ENCODE data around the gene NECAB3. TPM values are rescaled to one million over a fixed set of nuclear protein-coding genes. Genes with fewer than 3 reads are reported as not detected.
A peak's percentile ranks its signal among the peaks of the same experiment; 100 is the strongest.
"Not testable (repeated sequence)": the region's sequence is repeated elsewhere in the genome, so short reads cannot be mapped to it uniquely, and the experiment has no call there.

Gene NECAB3
- polyA plus RNA-seq, 1 of the 3 experiments (the other 2 are of a cell fraction) = 20.1 TPM

DNA sequence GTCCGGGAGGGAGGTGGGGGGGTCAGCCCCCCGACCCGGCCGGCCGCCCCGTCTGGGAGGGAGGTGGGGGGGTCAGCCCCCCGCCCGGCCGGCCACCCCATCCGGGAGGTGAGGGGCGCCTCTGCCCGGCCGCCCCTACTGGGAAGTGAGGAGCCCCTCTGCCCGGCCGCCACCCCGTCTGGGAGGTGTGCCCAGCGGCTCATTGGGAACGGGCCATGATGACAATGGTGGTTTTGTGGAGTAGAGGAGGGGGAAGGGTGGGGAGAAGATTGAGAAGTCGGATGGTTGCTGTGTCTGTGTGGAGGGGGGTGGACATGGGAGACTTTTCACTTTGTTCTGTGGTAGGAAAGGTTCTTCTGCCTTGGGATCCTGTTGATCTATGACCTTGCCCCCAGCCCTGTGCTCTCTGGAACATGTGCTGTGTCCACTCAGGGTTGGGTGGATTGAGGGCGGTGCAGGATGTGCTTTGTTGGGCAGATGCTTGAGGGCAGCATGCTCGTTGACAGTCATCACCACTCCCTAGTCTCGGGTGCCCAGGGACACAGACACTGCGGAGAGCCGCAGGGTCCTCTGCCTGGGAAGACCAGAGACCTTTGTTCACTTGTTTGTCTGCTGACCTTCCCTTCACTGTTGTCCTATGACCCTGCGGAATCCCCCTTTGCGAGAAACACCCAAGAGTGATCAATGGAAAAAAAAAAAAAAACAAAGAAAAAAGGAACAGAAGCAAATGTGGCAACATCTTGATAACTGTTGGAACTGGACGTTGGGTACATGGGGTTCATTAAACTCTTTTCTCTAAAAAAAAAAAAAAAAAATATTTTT, 27.6 kb upstream of the NECAB3 start:
- Histone ChIP-seq H3K4me1 (ENCODE audit: control insufficient read depth in 1 of 2, insufficient read depth in 2 of 2, low read depth in 1 of 2, low read length in 1 of 2) (peaks cover 4 to 22% of the 10 kb centered on the region in 2 experiments; a peak in 3 of 4 replicates), H2AFZ (ENCODE audit: low read depth) (no peak overlapping the region), H3K9me2 (no peaks in the 10 kb centered on the region), H3K9me3 (no peaks in the 10 kb centered on the region), H3K9ac (no peak overlapping the region), H3K4me2 (no peak overlapping the region), H3K27ac (ENCODE audit: low read depth in 2 of 2, low read length in 1 of 2) (peak overlapping the region in 1 of 2 experiments; percentile 8; a peak in 1 of 4 replicates), H3K27me3 (ENCODE audit: insufficient read depth) (no peaks in the 10 kb centered on the region), H3F3A (replicated peaks; ENCODE audit: insufficient read depth) (peaks cover 7% of the 10 kb centered on the region), H3K4me3 (ENCODE audit: low read depth in 2 of 2, low read length in 1 of 2) (no peak overlapping the region), H3K79me2 (ENCODE audit: insufficient read depth) (no peaks in the 10 kb centered on the region), H3K36me3 (replicated peaks in 1 of 2; ENCODE audit: control insufficient read depth in 1 of 2, insufficient read depth in 2 of 2, low read length in 1 of 2) (no peaks in the 10 kb centered on the region), H4K20me1 (ENCODE audit: insufficient read depth) (no peaks in the 10 kb centered on the region)
- ChIA-PET POLR2A (interaction anchor here (1.3 kb wide), 1 partner anchor 18 kb away, joined by 3 read pairs; the partner anchor contains the start of gene PXMP4), CTCF (interaction anchor here (1.6 to 2.7 kb wide), 2 partner anchors 31 to 367 kb away, joined by 4 to 9 read pairs; no protein-coding TSS in a partner anchor)
- TF ChIP-seq USF2 (IDR thresholded peaks at IDR 0.05; ENCODE audit: borderline replicate concordance, low read depth, low read length) = no peak
- TF ChIP-seq TEAD4 (IDR thresholded peaks at IDR 0.05; ENCODE audit: borderline replicate concordance, insufficient read depth) = no peak
- TF ChIP-seq CHD2 (IDR thresholded peaks at IDR 0.05; ENCODE audit: low read length, partially characterized antibody) = no peak
- no peak for TF ChIP-seq EZH2phosphoT487 (IDR thresholded peaks at IDR 0.05; ENCODE audit: borderline replicate concordance, low read depth)
- TF ChIP-seq ELF1 (IDR thresholded peaks at IDR 0.05) = no peak
- TF ChIP-seq RCOR1 (IDR thresholded peaks at IDR 0.05; ENCODE audit: low read length) = no peak
- no peak for TF ChIP-seq EP300 (IDR thresholded peaks at IDR 0.05; ENCODE audit: borderline replicate concordance in 1 of 2, low read depth in 1 of 2, low read length in 1 of 2)
- TF ChIP-seq, protein P1, sequence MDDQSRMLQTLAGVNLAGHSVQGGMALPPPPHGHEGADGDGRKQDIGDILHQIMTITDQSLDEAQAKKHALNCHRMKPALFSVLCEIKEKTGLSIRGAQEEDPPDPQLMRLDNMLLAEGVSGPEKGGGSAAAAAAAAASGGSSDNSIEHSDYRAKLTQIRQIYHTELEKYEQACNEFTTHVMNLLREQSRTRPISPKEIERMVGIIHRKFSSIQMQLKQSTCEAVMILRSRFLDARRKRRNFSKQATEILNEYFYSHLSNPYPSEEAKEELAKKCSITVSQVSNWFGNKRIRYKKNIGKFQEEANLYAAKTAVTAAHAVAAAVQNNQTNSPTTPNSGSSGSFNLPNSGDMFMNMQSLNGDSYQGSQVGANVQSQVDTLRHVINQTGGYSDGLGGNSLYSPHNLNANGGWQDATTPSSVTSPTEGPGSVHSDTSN (IDR thresholded peaks at IDR 0.05) = no peak
- TF ChIP-seq TCF12 (IDR thresholded peaks at IDR 0.05) = no peak
- no peak for TF ChIP-seq FOXM1 (IDR thresholded peaks at IDR 0.05; ENCODE audit: low read depth)
- no peak for TF ChIP-seq MAX (IDR thresholded peaks at IDR 0.05; ENCODE audit: low read depth)
- TF ChIP-seq RFX5 (IDR thresholded peaks at IDR 0.05; ENCODE audit: low read length) = no peak
- no peak for TF ChIP-seq POLR2AphosphoS5 (IDR thresholded peaks at IDR 0.05; ENCODE audit: low read depth, low read length)
- no peak for TF ChIP-seq REST (IDR thresholded peaks at IDR 0.05; ENCODE audit: low read depth, low read length)
- DNase-seq = no peak
- 82% methylated on average over 9 of the region's 27 CpGs for WGBS (ENCODE audit: low lambda C conversion rate)

- WGBS (ENCODE audit: low lambda C conversion rate) = 95% methylated on average over 26 of the region's 45 CpGs
- H4K20me1 ChIP-seq (ENCODE audit: insufficient read depth) = not testable (repeated sequence)
Observed at GRCh38 chr20:33700696-33701441, 26.6 kb upstream of the NECAB3 start.

GRCh38 chr20:33698966-33699365, 24.7 kb upstream of the NECAB3 start:
- H3K9me3 ChIP-seq; H3K4me3 ChIP-seq (ENCODE audit: low read depth in 2 of 2, low read length in 1 of 2); H3K9me2 ChIP-seq; POLR2A ChIA-PET; H3K36me3 ChIP-seq (replicated peaks in 1 of 2; ENCODE audit: control insufficient read depth in 1 of 2, insufficient read depth in 2 of 2, low read length in 1 of 2); H3K27me3 ChIP-seq (ENCODE audit: insufficient read depth); H3K79me2 ChIP-seq (ENCODE audit: insufficient read depth); CTCF ChIA-PET; DNase-seq; H3K4me2 ChIP-seq; H3K9ac ChIP-seq; H4K20me1 ChIP-seq (ENCODE audit: insufficient read depth); H3K27ac ChIP-seq (ENCODE audit: low read depth in 2 of 2, low read length in 1 of 2); H2AFZ ChIP-seq (ENCODE audit: low read depth): not testable (repeated sequence)
- WGBS (ENCODE audit: low lambda C conversion rate) = 89% methylated on average over 3 of the region's 27 CpGs
- H3K4me1 ChIP-seq (ENCODE audit: control insufficient read depth in 1 of 2, insufficient read depth in 2 of 2, low read depth in 1 of 2, low read length in 1 of 2) = peaks cover 4 to 33% of the 10 kb centered on the region in 2 experiments; a peak in 3 of 4 replicates
- H3F3A ChIP-seq (replicated peaks; ENCODE audit: insufficient read depth) = peaks cover 11% of the 10 kb centered on the region

More at GRCh38 chr20:33700696-33701441, 26.6 kb upstream of the NECAB3 start:
- DNase-seq; POLR2A ChIA-PET; H3K27ac ChIP-seq (ENCODE audit: low read depth in 2 of 2, low read length in 1 of 2); H3K79me2 ChIP-seq (ENCODE audit: insufficient read depth); H3K9ac ChIP-seq; H3K36me3 ChIP-seq (replicated peaks in 1 of 2; ENCODE audit: control insufficient read depth in 1 of 2, insufficient read depth in 2 of 2, low read length in 1 of 2); H3K9me2 ChIP-seq; CTCF ChIA-PET; H3K4me2 ChIP-seq; H3K27me3 ChIP-seq (ENCODE audit: insufficient read depth); H3K4me3 ChIP-seq (ENCODE audit: low read depth in 2 of 2, low read length in 1 of 2); H2AFZ ChIP-seq (ENCODE audit: low read depth); H3K9me3 ChIP-seq: not testable (repeated sequence)
- Histone ChIP-seq H3K4me1 (ENCODE audit: control insufficient read depth in 1 of 2, insufficient read depth in 2 of 2, low read depth in 1 of 2, low read length in 1 of 2) (peaks cover 4 to 27% of the 10 kb centered on the region in 2 experiments; a peak in 3 of 4 replicates), H3F3A (replicated peaks; ENCODE audit: insufficient read depth) (peaks cover 11% of the 10 kb centered on the region)
